Measurements from ENCODE around the gene BANP.
"Not testable (repeated sequence)": the region's sequence is repeated elsewhere in the genome, so short reads cannot be mapped to it uniquely, and the experiment has no call there.

BANP gene

DNA sequence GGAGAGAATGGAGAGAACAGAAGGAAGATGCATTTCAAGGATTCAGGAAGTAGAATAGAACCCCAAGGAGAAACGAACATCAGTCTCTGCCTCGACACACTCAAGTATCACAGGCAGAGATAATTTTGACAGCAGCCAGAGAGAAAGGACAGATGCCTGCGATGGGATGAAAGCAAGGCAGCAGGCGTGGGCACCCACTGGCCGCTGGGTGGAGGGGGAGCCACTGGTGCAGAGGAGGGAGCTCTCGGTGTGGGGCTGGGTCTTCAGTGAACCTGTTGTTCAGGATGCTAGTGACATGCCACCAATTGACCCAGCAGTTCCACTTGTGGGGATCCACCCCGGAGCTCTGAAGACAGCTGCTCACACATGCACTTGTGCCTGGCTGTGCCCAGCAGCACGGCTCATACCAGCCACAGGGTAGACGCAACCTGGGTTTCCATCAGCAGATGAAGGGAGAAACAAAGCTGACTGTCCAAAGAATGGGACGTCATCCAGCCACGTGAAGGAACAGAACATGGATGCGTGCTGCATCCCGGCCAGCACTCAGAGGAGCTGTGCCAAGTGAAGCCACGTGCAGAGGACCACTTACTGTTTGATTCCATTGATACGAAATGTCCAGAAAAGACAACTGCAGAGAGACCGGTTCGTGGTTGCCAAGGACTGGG is 127.0 kb downstream of the BANP start:
- H3K36me3 ChIP-seq (ENCODE audit: insufficient read depth, low read length) = peaks cover 4% of the 10 kb centered on the region; the same call in 1 of the 2 replicates
- no peaks in the 10 kb centered on the region for H3K79me2 ChIP-seq (ENCODE audit: control insufficient read depth, insufficient read depth, low read length, unreplicated experiment)

DNA sequence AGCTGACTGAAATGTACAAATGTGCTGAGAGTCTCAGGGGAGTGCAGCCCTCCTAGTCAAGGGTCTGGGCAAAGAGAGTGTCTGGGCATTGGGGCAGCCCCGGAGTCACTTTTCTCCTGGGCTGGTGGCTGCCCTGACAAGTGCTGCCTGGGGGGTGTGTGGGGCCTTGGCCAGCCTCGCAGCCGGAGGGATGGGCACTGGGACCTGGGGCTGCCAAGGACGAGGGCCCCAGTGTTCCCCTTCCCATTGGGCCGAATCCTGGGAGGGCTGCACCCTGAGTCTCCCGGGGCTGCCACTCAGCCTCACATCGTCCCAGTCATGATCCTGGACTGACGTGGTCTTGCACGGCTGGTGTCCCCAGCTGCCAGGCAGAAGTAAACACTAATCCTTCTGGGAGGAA is 132.3 kb downstream of the BANP start:
- Histone ChIP-seq H3K27me3 (ENCODE audit: insufficient read depth, low read length) (peaks cover 14% of the 10 kb centered on the region; the same call in 1 of the 2 replicates), H2AFZ (ENCODE audit: low read length, unreplicated experiment) (no peak overlapping the region), H3K4me3 (ENCODE audit: low read depth, low read length) (no peak overlapping the region), H3K36me3 (ENCODE audit: insufficient read depth, low read length) (peaks cover 4% of the 10 kb centered on the region; the same call in 1 of the 2 replicates), H3K4me1 (ENCODE audit: control insufficient read depth, insufficient read depth, low read length, unreplicated experiment) (no peaks in the 10 kb centered on the region), H3K27ac (ENCODE audit: low read depth, low read length) (no peak overlapping the region), H3K79me2 (ENCODE audit: control insufficient read depth, insufficient read depth, low read length, unreplicated experiment) (no peaks in the 10 kb centered on the region)

More for the DNA sequence above, 127.0 kb downstream of the BANP start:
- Histone ChIP-seq H3K27ac (ENCODE audit: low read depth, low read length) (no peak overlapping the region), H3K4me1 (ENCODE audit: control insufficient read depth, insufficient read depth, low read length, unreplicated experiment) (no peaks in the 10 kb centered on the region), H3K27me3 (ENCODE audit: insufficient read depth, low read length) (no peaks in the 10 kb centered on the region), H2AFZ (ENCODE audit: low read length, unreplicated experiment) (no peak overlapping the region), H3K4me3 (ENCODE audit: low read depth, low read length) (no peak overlapping the region)

DNA sequence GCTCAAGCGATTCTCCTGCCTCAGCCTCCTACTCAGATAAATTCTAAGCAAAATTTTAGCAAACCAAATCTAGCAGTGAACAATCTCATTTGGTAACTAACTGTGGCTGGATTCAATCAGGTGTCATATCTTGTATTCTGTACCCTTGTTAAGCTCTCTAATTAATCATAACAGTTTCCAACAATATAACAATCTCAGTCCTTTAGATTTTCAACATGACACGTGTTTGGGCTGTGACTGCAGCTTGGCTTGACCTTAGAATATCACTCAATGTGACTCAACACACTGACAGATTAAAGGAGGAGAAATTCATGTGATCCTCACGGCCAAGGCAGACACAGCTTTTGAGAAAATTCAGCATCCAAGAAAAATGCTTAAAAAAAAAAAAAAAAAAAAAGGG is 133.6 kb downstream of the BANP start:
- Histone ChIP-seq H3K4me1 (ENCODE audit: control insufficient read depth, insufficient read depth, low read length, unreplicated experiment) (no peaks in the 10 kb centered on the region), H3K27ac (ENCODE audit: low read depth, low read length) (no peak overlapping the region), H3K4me3 (ENCODE audit: low read depth, low read length) (no peak overlapping the region), H2AFZ (ENCODE audit: low read length, unreplicated experiment) (no peak overlapping the region), H3K27me3 (ENCODE audit: insufficient read depth, low read length) (peaks cover 18% of the 10 kb centered on the region; the same call in 1 of the 2 replicates), H3K79me2 (ENCODE audit: control insufficient read depth, insufficient read depth, low read length, unreplicated experiment) (no peaks in the 10 kb centered on the region), H3K36me3 (ENCODE audit: insufficient read depth, low read length) (peaks cover 4% of the 10 kb centered on the region; the same call in 1 of the 2 replicates)

DNA sequence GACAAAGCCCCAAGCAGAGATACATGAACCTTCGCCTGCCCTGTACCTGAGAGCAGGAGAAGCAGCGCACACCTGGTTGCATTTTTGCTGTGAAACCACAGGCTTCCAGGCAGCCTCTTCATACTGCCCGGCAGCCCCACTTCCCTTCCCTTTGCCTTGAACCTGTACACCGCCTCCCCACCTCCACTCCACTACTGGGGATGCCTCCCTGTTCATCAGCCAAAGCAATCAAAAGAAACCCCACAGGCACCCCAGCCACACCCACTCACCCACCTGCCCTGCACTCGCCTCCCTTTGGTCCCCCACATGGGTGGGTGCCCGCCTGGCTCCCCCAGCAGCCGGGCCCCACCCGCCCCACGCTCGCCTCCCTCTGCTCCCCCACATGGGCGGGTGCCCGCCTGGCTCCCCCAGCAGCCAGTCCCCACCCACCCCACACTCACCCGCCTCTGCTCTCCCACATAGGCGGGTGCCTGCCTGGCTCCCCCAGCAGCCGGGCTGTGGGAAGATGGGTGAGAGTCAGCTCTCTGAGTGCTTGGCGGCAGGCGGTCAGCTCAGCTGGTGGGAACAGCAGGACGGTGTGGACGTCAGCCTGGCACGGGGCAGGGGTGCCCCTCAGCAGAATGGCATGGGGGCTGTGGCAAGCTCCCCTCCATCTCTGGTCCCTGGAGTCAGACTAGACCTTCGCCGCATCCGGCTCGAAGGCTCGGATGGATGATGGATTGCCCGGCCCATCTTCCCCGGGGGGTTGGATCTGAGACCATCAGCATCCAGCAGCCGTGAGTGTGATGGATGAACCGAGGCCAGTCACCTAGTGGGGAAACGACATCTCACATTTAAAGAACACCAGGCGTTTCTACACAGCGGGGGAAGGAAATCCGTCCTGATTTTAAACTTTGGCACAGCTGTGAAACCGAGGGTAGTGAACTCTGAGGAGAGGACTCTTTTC is 135.6 kb downstream of the BANP start:
- no peaks in the 10 kb centered on the region for H3K4me1 ChIP-seq (ENCODE audit: control insufficient read depth, insufficient read depth, low read length, unreplicated experiment)
- H3K36me3 ChIP-seq (ENCODE audit: insufficient read depth, low read length) = no peaks in the 10 kb centered on the region
- no peak overlapping the region for H2AFZ ChIP-seq (ENCODE audit: low read length, unreplicated experiment)
- H3K4me3 ChIP-seq (ENCODE audit: low read depth, low read length) = no peak overlapping the region
- H3K79me2 ChIP-seq (ENCODE audit: control insufficient read depth, insufficient read depth, low read length, unreplicated experiment) = no peaks in the 10 kb centered on the region
- H3K27me3 ChIP-seq (ENCODE audit: insufficient read depth, low read length) = peaks cover 20% of the 10 kb centered on the region; the same call in 1 of the 2 replicates
- no peak overlapping the region for H3K27ac ChIP-seq (ENCODE audit: low read depth, low read length)

DNA sequence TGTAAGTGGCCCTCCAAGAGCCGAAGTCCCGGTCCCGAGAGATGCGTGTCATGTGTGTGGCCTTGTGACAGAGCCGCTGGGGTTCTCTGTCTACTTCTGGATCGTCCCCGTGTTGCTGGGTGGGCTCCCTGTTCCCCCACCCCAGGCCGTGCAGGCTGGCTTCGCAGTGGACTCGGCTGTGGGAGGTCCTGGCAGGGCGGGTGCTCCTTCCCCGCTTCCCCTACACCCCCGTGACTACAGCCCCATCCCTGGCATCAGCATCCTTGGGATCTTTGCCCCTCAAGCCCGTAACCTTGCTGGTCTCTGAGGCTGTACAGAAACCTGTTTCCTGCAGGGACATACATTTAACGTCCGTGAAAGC is 136.3 kb downstream of the BANP start:
- H3K4me1 ChIP-seq (ENCODE audit: control insufficient read depth, insufficient read depth, low read length, unreplicated experiment) = no peaks in the 10 kb centered on the region
- no peak overlapping the region for H3K4me3 ChIP-seq (ENCODE audit: low read depth, low read length)
- H3K27ac ChIP-seq (ENCODE audit: low read depth, low read length) = no peak overlapping the region
- peaks cover 20% of the 10 kb centered on the region; the same call in 1 of the 2 replicates for H3K27me3 ChIP-seq (ENCODE audit: insufficient read depth, low read length)
- H3K36me3 ChIP-seq (ENCODE audit: insufficient read depth, low read length) = no peaks in the 10 kb centered on the region
- no peaks in the 10 kb centered on the region for H3K79me2 ChIP-seq (ENCODE audit: control insufficient read depth, insufficient read depth, low read length, unreplicated experiment)
- H2AFZ ChIP-seq (ENCODE audit: low read length, unreplicated experiment) = no peak overlapping the region

DNA sequence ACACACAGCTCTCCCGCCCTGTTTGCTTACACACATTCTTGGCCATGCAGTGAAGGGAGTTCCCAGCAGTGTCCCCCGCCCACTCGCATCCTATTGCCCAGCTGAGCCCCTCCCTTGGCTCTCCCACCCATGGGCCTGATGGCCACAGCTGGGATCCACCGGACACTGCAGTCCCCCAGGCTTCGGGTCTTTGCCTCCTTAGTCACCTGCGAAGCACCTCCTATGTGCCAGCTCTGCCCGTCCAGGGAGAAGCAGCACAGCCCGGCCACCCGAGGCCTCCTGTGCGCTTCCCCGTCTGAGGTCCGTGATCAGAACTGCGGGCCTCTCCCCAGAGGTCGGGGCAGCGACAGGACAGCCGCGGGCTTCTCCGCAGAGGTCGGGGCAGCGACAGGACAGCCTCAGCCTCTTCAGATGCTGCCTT is 136.9 kb downstream of the BANP start:
- peaks cover 20% of the 10 kb centered on the region; the same call in 1 of the 2 replicates for H3K27me3 ChIP-seq (ENCODE audit: insufficient read depth, low read length)
- no peak overlapping the region for H2AFZ ChIP-seq (ENCODE audit: low read length, unreplicated experiment)
- H3K4me3 ChIP-seq (ENCODE audit: low read depth, low read length) = no peak overlapping the region
- H3K27ac ChIP-seq (ENCODE audit: low read depth, low read length) = no peak overlapping the region
- no peaks in the 10 kb centered on the region for H3K4me1 ChIP-seq (ENCODE audit: control insufficient read depth, insufficient read depth, low read length, unreplicated experiment)
- no peaks in the 10 kb centered on the region for H3K36me3 ChIP-seq (ENCODE audit: insufficient read depth, low read length)
- no peaks in the 10 kb centered on the region for H3K79me2 ChIP-seq (ENCODE audit: control insufficient read depth, insufficient read depth, low read length, unreplicated experiment)

DNA sequence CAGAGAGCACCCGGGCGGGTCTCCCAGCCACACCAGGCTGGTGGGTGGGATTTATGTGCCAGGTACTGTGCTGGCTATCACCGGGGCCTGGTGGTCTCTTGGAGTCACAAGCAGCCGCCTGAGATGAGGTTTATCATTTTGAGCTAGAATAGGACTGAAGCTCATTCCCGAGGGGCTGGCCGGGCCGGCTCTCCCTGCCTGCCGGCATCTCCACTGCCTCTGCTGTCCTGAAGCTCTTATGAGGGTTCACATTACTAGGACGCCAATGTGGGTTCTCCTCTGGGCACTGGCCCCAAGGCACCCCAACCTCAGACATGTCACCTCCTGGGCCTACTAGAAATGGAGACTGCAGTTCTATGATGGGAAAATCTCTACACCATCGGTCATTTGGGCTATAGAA is 137.4 kb downstream of the BANP start:
- H3K4me3 ChIP-seq (ENCODE audit: low read depth, low read length); H3K4me1 ChIP-seq (ENCODE audit: control insufficient read depth, insufficient read depth, low read length, unreplicated experiment); H3K79me2 ChIP-seq (ENCODE audit: control insufficient read depth, insufficient read depth, low read length, unreplicated experiment); H3K27ac ChIP-seq (ENCODE audit: low read depth, low read length); H2AFZ ChIP-seq (ENCODE audit: low read length, unreplicated experiment); H3K36me3 ChIP-seq (ENCODE audit: insufficient read depth, low read length): not testable (repeated sequence)
- H3K27me3 ChIP-seq (ENCODE audit: insufficient read depth, low read length) = peaks cover 20% of the 10 kb centered on the region; the same call in 1 of the 2 replicates

DNA sequence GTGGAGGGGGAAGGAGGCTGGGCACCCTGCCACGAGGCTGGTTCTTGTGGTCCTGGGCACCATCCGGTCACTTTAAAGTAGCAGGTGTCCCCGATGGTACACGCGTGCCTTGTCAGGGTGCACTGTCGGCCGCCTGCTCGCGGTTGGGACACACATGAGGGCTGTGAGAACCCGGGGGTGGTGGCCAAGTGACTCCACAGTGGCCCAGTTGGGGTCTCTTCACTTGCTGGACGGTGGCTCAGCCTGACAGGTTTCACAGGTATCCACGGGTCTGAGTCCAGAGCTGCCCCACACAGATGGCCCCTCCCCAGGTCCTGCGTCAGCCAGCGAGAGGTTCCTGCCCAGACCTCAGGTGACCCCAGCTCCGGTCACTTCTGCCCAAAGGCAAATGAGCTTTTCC is 137.8 kb downstream of the BANP start:
- not testable (repeated sequence) for H3K4me3 ChIP-seq (ENCODE audit: low read depth, low read length); H2AFZ ChIP-seq (ENCODE audit: low read length, unreplicated experiment); H3K36me3 ChIP-seq (ENCODE audit: insufficient read depth, low read length); H3K27ac ChIP-seq (ENCODE audit: low read depth, low read length); H3K79me2 ChIP-seq (ENCODE audit: control insufficient read depth, insufficient read depth, low read length, unreplicated experiment); H3K4me1 ChIP-seq (ENCODE audit: control insufficient read depth, insufficient read depth, low read length, unreplicated experiment)
- peaks cover 20% of the 10 kb centered on the region; the same call in 1 of the 2 replicates for H3K27me3 ChIP-seq (ENCODE audit: insufficient read depth, low read length)

DNA sequence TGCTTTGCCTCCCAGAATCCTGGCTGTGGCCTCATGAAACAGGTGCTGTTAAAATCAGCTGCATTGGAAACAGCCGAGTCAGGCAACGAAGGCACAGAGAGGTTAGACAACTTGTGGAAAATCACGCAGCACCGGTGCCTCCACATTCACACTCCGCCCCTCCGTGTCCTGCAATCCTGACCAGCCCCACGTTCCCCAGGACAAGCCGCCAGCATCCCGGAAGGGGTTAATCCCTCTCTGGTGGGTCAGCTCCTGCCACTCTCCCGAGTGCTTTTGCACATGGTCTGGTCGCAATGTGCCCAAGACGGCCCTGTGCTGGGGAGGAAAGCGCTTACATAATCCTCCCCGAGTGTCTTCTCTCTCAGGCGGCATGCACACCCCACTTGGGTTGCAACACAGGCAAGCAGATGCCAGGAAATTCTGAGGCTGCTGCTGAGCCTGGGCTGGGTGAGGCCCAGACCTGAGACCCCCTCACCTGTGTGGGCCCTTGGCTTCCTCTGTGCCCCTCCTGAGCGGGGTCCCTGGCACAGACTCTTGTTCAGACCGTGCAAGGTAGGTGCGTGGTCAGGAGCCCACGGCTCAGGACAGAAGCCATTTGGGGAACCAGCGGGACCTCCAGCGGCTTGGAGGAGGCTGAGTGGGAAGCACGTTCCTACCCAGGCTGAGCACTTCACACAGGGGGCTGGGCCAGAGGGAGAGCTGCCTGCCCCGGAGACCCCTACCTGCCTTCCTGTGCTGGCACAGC is 138.6 kb downstream of the BANP start:
- H3K27me3 ChIP-seq (ENCODE audit: insufficient read depth, low read length) = peaks cover 20% of the 10 kb centered on the region; the same call in 1 of the 2 replicates
- not testable (repeated sequence) for H3K79me2 ChIP-seq (ENCODE audit: control insufficient read depth, insufficient read depth, low read length, unreplicated experiment); H2AFZ ChIP-seq (ENCODE audit: low read length, unreplicated experiment); H3K27ac ChIP-seq (ENCODE audit: low read depth, low read length); H3K4me3 ChIP-seq (ENCODE audit: low read depth, low read length); H3K4me1 ChIP-seq (ENCODE audit: control insufficient read depth, insufficient read depth, low read length, unreplicated experiment); H3K36me3 ChIP-seq (ENCODE audit: insufficient read depth, low read length)

DNA sequence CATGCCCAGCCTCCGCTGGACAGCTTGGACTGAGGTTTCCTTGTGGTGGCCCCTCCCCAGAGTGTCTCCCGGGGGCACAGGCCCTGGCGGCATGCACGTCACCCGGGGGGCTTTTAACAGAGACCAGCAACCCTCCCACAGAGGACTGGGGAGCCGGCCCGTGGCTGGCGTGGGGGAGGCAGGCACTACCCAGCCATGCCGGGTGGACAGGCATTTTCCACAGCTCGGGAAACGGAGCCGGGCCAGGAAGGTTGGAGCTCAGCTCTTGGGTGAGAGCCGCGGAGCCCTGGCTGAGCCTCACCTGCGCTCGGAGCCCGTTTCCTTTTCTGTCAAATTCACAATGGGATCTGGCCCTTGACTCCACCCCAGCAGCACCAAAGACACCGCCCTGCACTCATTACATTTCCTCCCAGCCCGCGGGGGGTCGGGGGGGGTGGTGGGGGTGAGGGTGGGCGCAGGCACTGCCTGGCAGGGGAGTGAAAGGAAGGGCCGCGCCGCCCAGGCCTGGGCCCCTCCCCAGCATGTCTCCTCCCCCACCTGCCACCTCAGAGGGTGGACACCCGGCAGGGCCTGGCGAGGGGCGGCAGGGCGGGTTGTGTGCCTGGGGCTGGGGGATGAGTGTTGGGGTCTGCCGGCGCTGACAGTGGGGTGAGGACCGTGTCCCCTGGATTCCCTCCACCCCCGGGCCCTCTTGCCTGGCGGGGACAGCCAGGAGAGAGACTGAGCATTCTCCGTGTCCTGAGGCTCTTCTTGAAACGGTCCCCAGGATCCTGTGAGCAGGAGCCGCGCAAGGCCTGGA is 139.3 kb downstream of the BANP start:
- not testable (repeated sequence) for H3K27ac ChIP-seq (ENCODE audit: low read depth, low read length); H3K36me3 ChIP-seq (ENCODE audit: insufficient read depth, low read length); H3K79me2 ChIP-seq (ENCODE audit: control insufficient read depth, insufficient read depth, low read length, unreplicated experiment); H3K4me1 ChIP-seq (ENCODE audit: control insufficient read depth, insufficient read depth, low read length, unreplicated experiment); H3K4me3 ChIP-seq (ENCODE audit: low read depth, low read length); H2AFZ ChIP-seq (ENCODE audit: low read length, unreplicated experiment)
- H3K27me3 ChIP-seq (ENCODE audit: insufficient read depth, low read length) = peaks cover 20% of the 10 kb centered on the region; the same call in 1 of the 2 replicates
